ENCODE data around the gene AIFM3. TPM values are rescaled to one million over a fixed set of nuclear protein-coding genes. Genes with fewer than 3 reads are reported as not detected.
A peak's percentile ranks its signal among the peaks of the same experiment; 100 is the strongest.

Gene AIFM3
- total RNA-seq, 1 donor from 2014 or later: 0.93 TPM

- Mint-ChIP-seq H3K27ac (no peak overlapping the region), H3K27me3 (ENCODE audit: insufficient read depth) (no peaks in the 10 kb centered on the region)
Observed at GRCh38 chr22:20995329-20996030, 28.4 kb downstream of the AIFM3 start.

GRCh38 chr22:20996031-20996410 is 29.0 kb downstream of the AIFM3 start:
- Mint-ChIP-seq H3K9me3 (no peaks in the 10 kb centered on the region), H3K27ac (no peak overlapping the region), H3K4me3 (no peak overlapping the region), H3K4me1 (ENCODE audit: low read depth) (no peaks in the 10 kb centered on the region), H3K36me3 (ENCODE audit: low read depth) (peaks cover 10% of the 10 kb centered on the region), H3K27me3 (ENCODE audit: insufficient read depth) (no peaks in the 10 kb centered on the region)
- intact Hi-C loops (cut with micrococcal nuclease): no loop called here
- DNase-seq (ENCODE audit: low spot score): no peak

More at GRCh38 chr22:20995329-20996030, 28.4 kb downstream of the AIFM3 start:
- H3K36me3 Mint-ChIP-seq (ENCODE audit: low read depth): peaks cover 13% of the 10 kb centered on the region
- intact Hi-C loops (cut with micrococcal nuclease): no loop called here
- H3K4me3 Mint-ChIP-seq: no peak overlapping the region
- H3K4me1 Mint-ChIP-seq (ENCODE audit: low read depth): no peaks in the 10 kb centered on the region
- no peak for DNase-seq (ENCODE audit: low spot score)
- H3K9me3 Mint-ChIP-seq: no peaks in the 10 kb centered on the region

GRCh38 chr22:20996598-20997535 is 29.8 kb downstream of the AIFM3 start:
- H3K27ac Mint-ChIP-seq: no peak overlapping the region
- H3K27me3 Mint-ChIP-seq (ENCODE audit: insufficient read depth): no peaks in the 10 kb centered on the region
- no peak for DNase-seq (ENCODE audit: low spot score)
- H3K4me1 Mint-ChIP-seq (ENCODE audit: low read depth): no peaks in the 10 kb centered on the region
- no peak overlapping the region for H3K4me3 Mint-ChIP-seq
- intact Hi-C loops (cut with micrococcal nuclease): no loop called here
- H3K9me3 Mint-ChIP-seq: no peaks in the 10 kb centered on the region
- peaks cover 12% of the 10 kb centered on the region for H3K36me3 Mint-ChIP-seq (ENCODE audit: low read depth)

- H3K4me3 Mint-ChIP-seq: no peak overlapping the region
- intact Hi-C loops (cut with micrococcal nuclease): no loop called here
- no peak for DNase-seq (ENCODE audit: low spot score)
- peaks cover 10% of the 10 kb centered on the region for H3K36me3 Mint-ChIP-seq (ENCODE audit: low read depth)
- H3K27me3 Mint-ChIP-seq (ENCODE audit: insufficient read depth): no peaks in the 10 kb centered on the region
- H3K4me1 Mint-ChIP-seq (ENCODE audit: low read depth): no peaks in the 10 kb centered on the region
- no peak overlapping the region for H3K27ac Mint-ChIP-seq
- no peaks in the 10 kb centered on the region for H3K9me3 Mint-ChIP-seq
Observed at GRCh38 chr22:20997536-20998257, 30.6 kb downstream of the AIFM3 start.

GRCh38 chr22:20998411-20999336 is 31.6 kb downstream of the AIFM3 start:
- no peak overlapping the region for H3K27ac Mint-ChIP-seq
- no peaks in the 10 kb centered on the region for H3K27me3 Mint-ChIP-seq (ENCODE audit: insufficient read depth)
- no peak for DNase-seq (ENCODE audit: low spot score)
- intact Hi-C loops (cut with micrococcal nuclease): no loop called here
- no peaks in the 10 kb centered on the region for H3K9me3 Mint-ChIP-seq
- peaks cover 8% of the 10 kb centered on the region for H3K4me1 Mint-ChIP-seq (ENCODE audit: low read depth)
- no peak overlapping the region for H3K4me3 Mint-ChIP-seq
- peaks cover 10% of the 10 kb centered on the region for H3K36me3 Mint-ChIP-seq (ENCODE audit: low read depth)

- intact Hi-C loops (cut with micrococcal nuclease): loop anchor here (5.0 to 10.0 kb wide), 5 partner anchors 37 to 885 kb away; partner anchors contain the start of genes DGCR6L, MED15, RANBP1 and SDF2L1
- peaks cover 8% of the 10 kb centered on the region for H3K4me1 Mint-ChIP-seq (ENCODE audit: low read depth)
- H3K27me3 Mint-ChIP-seq (ENCODE audit: insufficient read depth): no peaks in the 10 kb centered on the region
- H3K27ac Mint-ChIP-seq: no peak overlapping the region
- no peaks in the 10 kb centered on the region for H3K9me3 Mint-ChIP-seq
- no peak for DNase-seq (ENCODE audit: low spot score)
- H3K36me3 Mint-ChIP-seq (ENCODE audit: low read depth): peaks cover 10% of the 10 kb centered on the region
- peak overlapping the region; percentile 89 for H3K4me3 Mint-ChIP-seq
Observed at GRCh38 chr22:20999350-21000206, 32.5 kb downstream of the AIFM3 start.

- H3K4me1 Mint-ChIP-seq (ENCODE audit: low read depth): peaks cover 8% of the 10 kb centered on the region
- no peaks in the 10 kb centered on the region for H3K27me3 Mint-ChIP-seq (ENCODE audit: insufficient read depth)
- H3K36me3 Mint-ChIP-seq (ENCODE audit: low read depth): peaks cover 8% of the 10 kb centered on the region
- H3K27ac Mint-ChIP-seq: peak overlapping the region; percentile 52
- intact Hi-C loops (cut with micrococcal nuclease): loop anchor here (5.0 to 10.0 kb wide), 5 partner anchors 38 to 886 kb away; partner anchors contain the start of genes DGCR6L, MED15, RANBP1 and SDF2L1
- no peak for DNase-seq (ENCODE audit: low spot score)
- no peaks in the 10 kb centered on the region for H3K9me3 Mint-ChIP-seq
- peak overlapping the region; percentile 89 for H3K4me3 Mint-ChIP-seq
Observed at GRCh38 chr22:21000207-21000986, 33.3 kb downstream of the AIFM3 start.

GRCh38 chr22:21000987-21001600 is 34.0 kb downstream of the AIFM3 start:
- intact Hi-C loops (cut with micrococcal nuclease): loop anchor here (1.0 to 10.0 kb wide), 7 partner anchors 39 to 886 kb away; partner anchors contain the start of genes DGCR6L, MED15, PI4KA and RANBP1
- Mint-ChIP-seq H3K27ac (peak overlapping the region; percentile 99), H3K9me3 (no peaks in the 10 kb centered on the region), H3K27me3 (ENCODE audit: insufficient read depth) (no peaks in the 10 kb centered on the region), H3K36me3 (ENCODE audit: low read depth) (peaks cover 8% of the 10 kb centered on the region), H3K4me1 (ENCODE audit: low read depth) (peaks cover 8% of the 10 kb centered on the region), H3K4me3 (peak overlapping the region; percentile 89)
- DNase-seq (ENCODE audit: low spot score): no peak

GRCh38 chr22:21001601-21002325 is 34.7 kb downstream of the AIFM3 start, which contains the start of gene THAP7:
Gene THAP7 (minus strand): TSS chr22:21002118. CDS start chr22:21001911, 207 bp downstream.
- Mint-ChIP-seq H3K4me1 (ENCODE audit: low read depth) (peaks cover 8% of the 10 kb centered on the region), H3K36me3 (ENCODE audit: low read depth) (peaks cover 8% of the 10 kb centered on the region), H3K9me3 (no peaks in the 10 kb centered on the region), H3K4me3 (peak within 1 kb of the TSS; percentile 89), H3K27me3 (ENCODE audit: insufficient read depth) (no peaks in the 10 kb centered on the region), H3K27ac (peak within 1 kb of the TSS; percentile 99)
- intact Hi-C loops (cut with micrococcal nuclease): loop anchor here (1.0 to 10.0 kb wide), 9 partner anchors 13 to 887 kb away; partner anchors contain the start of genes DGCR6L, LZTR1, MED15 and PI4KA
- DNase-seq (ENCODE audit: low spot score): peak; percentile 92

GRCh38 chr22:21003782-21004181 is 36.7 kb downstream of the AIFM3 start:
- peak overlapping the region; percentile 89 for H3K4me3 Mint-ChIP-seq
- peaks cover 3% of the 10 kb centered on the region for H3K36me3 Mint-ChIP-seq (ENCODE audit: low read depth)
- DNase-seq (ENCODE audit: low spot score): no peak
- peaks cover 8% of the 10 kb centered on the region for H3K4me1 Mint-ChIP-seq (ENCODE audit: low read depth)
- peaks cover 6% of the 10 kb centered on the region for H3K27me3 Mint-ChIP-seq (ENCODE audit: insufficient read depth)
- intact Hi-C loops (cut with micrococcal nuclease): loop anchor here (5.0 to 10.0 kb wide), 5 partner anchors 41 to 889 kb away; partner anchors contain the start of genes DGCR6L, MED15, RANBP1 and SDF2L1
- no peaks in the 10 kb centered on the region for H3K9me3 Mint-ChIP-seq
- H3K27ac Mint-ChIP-seq: no peak overlapping the region
